ENCODE data around the gene RPL10. TPM values are rescaled to one million over a fixed set of nuclear protein-coding genes. Genes with fewer than 3 reads are reported as not detected.

RPL10 gene
- total RNA-seq, 1 experiment from 2014 or later: 2,110 TPM

- peaks cover 7% of the 10 kb centered on the region for H3K23me2 ChIP-seq (ENCODE audit: insufficient read length, low read depth, low read length, poor library complexity, severe bottlenecking)
- Mint-ChIP-seq H3K27ac (no peak overlapping the region), H3K36me3 (ENCODE audit: insufficient read depth in 1 of 3, low read depth in 3 of 3) (peaks cover 27 to 42% (median 32%) of the 10 kb centered on the region in 3 experiments), H3K4me1 (peaks cover 4 to 18% of the 10 kb centered on the region in 2 experiments), H3K9me3 (peaks cover 74 to 78% of the 10 kb centered on the region in 2 experiments), H3K27me3 (ENCODE audit: low read depth) (peaks cover under 1% of the 10 kb centered on the region; the same call in 1 of the 2 replicates), H3K4me3 (no peak overlapping the region)
- no peaks in the 10 kb centered on the region for H4K20me1 ChIP-seq (ENCODE audit: control insufficient read depth, insufficient read depth, insufficient read length)
- DNase-seq: no peak
- no peak overlapping the region for H3K18ac ChIP-seq (ENCODE audit: insufficient read length, low read depth, low read length)
- H2BK120ac ChIP-seq (ENCODE audit: low read depth, low read length, poor library complexity, severe bottlenecking): no peak overlapping the region
- no peak overlapping the region for H4K91ac ChIP-seq (ENCODE audit: insufficient read length, low read depth, low read length)
- no peak overlapping the region for H2BK5ac ChIP-seq (ENCODE audit: insufficient read length, low read length)
- no peak overlapping the region for H2BK20ac ChIP-seq (ENCODE audit: low read depth, low read length, poor library complexity, severe bottlenecking)
- peaks cover 27% of the 10 kb centered on the region for H3K9me3 ChIP-seq (ENCODE audit: control insufficient read depth, low read depth, low read length)
- no peak overlapping the region for H3K4me2 ChIP-seq (ENCODE audit: insufficient read depth, insufficient read length, low read length)
- no peak overlapping the region for H2BK12ac ChIP-seq (ENCODE audit: insufficient read length, low read depth, low read length)
- no peak overlapping the region for H2AK5ac ChIP-seq (ENCODE audit: insufficient read length, low read length)
- no peak overlapping the region for H2AFZ ChIP-seq (ENCODE audit: low read length)
- H3K79me1 ChIP-seq (ENCODE audit: insufficient read depth, low read depth, low read length, poor library complexity, severe bottlenecking): no peaks in the 10 kb centered on the region
- H3K9ac ChIP-seq (ENCODE audit: extremely low read depth, insufficient read length, low read length): no peak overlapping the region
- no peak overlapping the region for H3K56ac ChIP-seq (ENCODE audit: insufficient read length, low read depth, low read length)
- H3K4me1 ChIP-seq (ENCODE audit: insufficient read depth, low read length): no peaks in the 10 kb centered on the region
- no peak overlapping the region for H2BK15ac ChIP-seq (ENCODE audit: low read depth, low read length)
- H3K79me2 ChIP-seq (ENCODE audit: insufficient read depth, low read length): peaks cover 3% of the 10 kb centered on the region; the same call in 1 of the 2 replicates
- TF ChIP-seq CTCF (conservative IDR thresholded peaks at IDR 0.05): no peak
- no peak overlapping the region for H4K5ac ChIP-seq (ENCODE audit: insufficient read length, low read depth, low read length)
- no peak overlapping the region for H3K4ac ChIP-seq (ENCODE audit: low read depth, low read length)
- no peaks in the 10 kb centered on the region for H3K27me3 ChIP-seq (ENCODE audit: insufficient read depth, low read length)
- H3T11ph ChIP-seq (ENCODE audit: low read length): no peak overlapping the region
- H4K8ac ChIP-seq (replicated peaks; ENCODE audit: insufficient read length, low read depth, low read length): no peak overlapping the region
- H3K14ac ChIP-seq (ENCODE audit: insufficient read depth, low read length): no peak overlapping the region
- no peak overlapping the region for H3K23ac ChIP-seq (ENCODE audit: insufficient read length, low read depth, low read length)
- H3K27ac ChIP-seq (ENCODE audit: insufficient read length, low read depth, low read length): no peak overlapping the region
- no CpG with 5 or more reads among the region's 4 CpGs for WGBS (ENCODE audit: extremely low coverage, insufficient read length, low lambda C conversion rate)
Measured at GRCh38 chrX:154403858-154404257, 5.7 kb downstream of the RPL10 start.
